B cell (primary cell): ENCODE results near the gene ZC3H12C. TPM values are rescaled to one million over a fixed set of nuclear protein-coding genes. Genes with fewer than 3 reads are reported as not detected.

ENCODE experiments used
- ATAC-seq: fragments of 200-7000 bp; cut with Tn5 transposase; one replicate; pipeline ENCODE4 v1.10.0; 2021; ENCODE audit warnings: low read depth, mild to moderate bottlenecking, moderate number of reproducible peaks, moderate library complexity
- CTCF ChIA-PET: fragments of 350-600 bp; sonication (Branson Sonifier 250); formaldehyde crosslinking; loops from one replicate; lab custom pipeline; 2021; ENCODE audit warnings: antibody characterized with exemption, inconsistent platforms; lab: Charles Lee
- POLR2A ChIA-PET: fragments of 350-600 bp; sonication (Branson Sonifier 250); formaldehyde crosslinking; loops from one replicate; lab custom pipeline; 2021; ENCODE audit warnings: antibody characterized with exemption; lab: Charles Lee
- DNase-seq: peaks from one replicate; pipeline ENCODE4 v3.0.0; 2013
- H2AFZ ChIP-seq: 2 replicates; pipeline ENCODE4 v1.6.1; 2012; ENCODE audit warnings: mild to moderate bottlenecking, low read depth, low read length; ENCODE audit not compliant: insufficient read depth, poor library complexity, severe bottlenecking
- H3K27ac ChIP-seq, 2 donors: 1 replicate in 1 of 2; 2 replicates in 1 of 2; pipeline ENCODE4 v1.5.1; 2012 to 2013; ENCODE audit warnings: low read length in 2 of 2, mild to moderate bottlenecking in 2 of 2, moderate library complexity in 1 of 2
- H3K27me3 ChIP-seq, 4 experiments: fragments of 200-600 bp in 1 of 4; sonication (generic) in 1 of 4; replicated peaks in 1 of 4; 1 replicate in 2 of 4; 2 replicates in 2 of 4; pipeline versions ENCODE4 v1.6.1 to v1.7.0; 2013 to 2016; ENCODE audit warnings: low read length in 3 of 4, mild to moderate bottlenecking in 2 of 4, mixed read lengths in 1 of 4, moderate library complexity in 1 of 4; ENCODE audit not compliant: insufficient read depth in 4 of 4, control insufficient read depth in 3 of 4; ENCODE audit errors: control extremely low read depth in 1 of 4
- H3K36me3 ChIP-seq, 2 experiments: replicated peaks in 1 of 2; 1 replicate in 1 of 2; 2 replicates in 1 of 2; pipeline versions ENCODE4 v1.6.1 to v1.7.1; 2013; ENCODE audit warnings: low read length in 1 of 2; ENCODE audit not compliant: insufficient read depth in 2 of 2, control insufficient read depth in 1 of 2; ENCODE audit errors: control extremely low read depth in 1 of 2, extremely low read depth in 1 of 2
- H3K4me1 ChIP-seq, 2 donors: fragments of 200-600 bp in 1 of 2; sonication (generic) in 1 of 2; 1 replicate in 1 of 2; 2 replicates in 1 of 2; pipeline versions ENCODE4 v1.5.1 to v1.6.1; 2013 to 2017; ENCODE audit warnings: low read length in 2 of 2; ENCODE audit not compliant: control insufficient read depth in 2 of 2, insufficient read depth in 2 of 2
- H3K4me2 ChIP-seq: replicated peaks from 2 replicates; pipeline ENCODE3; 2012; ENCODE audit warnings: mild to moderate bottlenecking, low read depth, low read length; ENCODE audit not compliant: poor library complexity, severe bottlenecking
- H3K4me3 ChIP-seq, 5 experiments: fragments of 200-600 bp in 1 of 5; sonication (generic) in 1 of 5; 1 replicate in 3 of 5; 2 replicates in 2 of 5; pipeline versions ENCODE4 v1.5.1 to v1.7.0; 2011 to 2016; ENCODE audit warnings: low read length in 4 of 5, mild to moderate bottlenecking in 4 of 5, low read depth in 2 of 5, control low read depth in 1 of 5, moderate library complexity in 1 of 5; ENCODE audit not compliant: insufficient read depth in 1 of 5; ENCODE audit errors: control extremely low read depth in 1 of 5, extremely low read depth in 1 of 5
- H3K79me2 ChIP-seq: fragments of 200-600 bp; sonication (generic); one replicate; pipeline ENCODE4 v1.6.0; 2016; ENCODE audit warnings: low read length; ENCODE audit not compliant: control insufficient read depth, insufficient read depth
- H3K9ac ChIP-seq: fragments of 200-600 bp; sonication (generic); 2 replicates; pipeline ENCODE4 v1.6.1; 2017; ENCODE audit warnings: mild to moderate bottlenecking, low read length, moderate library complexity
- H3K9me3 ChIP-seq, 3 donors: one replicate each; pipeline versions ENCODE4 v1.6.1 to v1.7.1; 2013; ENCODE audit warnings: low read length in 2 of 3; ENCODE audit not compliant: control insufficient read depth in 2 of 3, insufficient read depth in 1 of 3; ENCODE audit errors: control extremely low read depth in 1 of 3
- H4K20me1 ChIP-seq: 2 replicates; pipeline ENCODE4 v1.6.0; 2012; ENCODE audit warnings: mild to moderate bottlenecking, low read length; ENCODE audit not compliant: insufficient read depth, control insufficient read depth, poor library complexity, severe bottlenecking
- H3K27ac Mint-ChIP-seq: one replicate; pipeline ENCODE4 v1.8.0; 2021; ENCODE audit warnings: mixed read lengths
- H3K27me3 Mint-ChIP-seq: one replicate; pipeline ENCODE4 v1.8.0; 2021; ENCODE audit warnings: mixed read lengths
- H3K4me1 Mint-ChIP-seq: one replicate; pipeline ENCODE4 v1.8.0; 2021; ENCODE audit warnings: mixed read lengths
- H3K4me3 Mint-ChIP-seq: one replicate; pipeline ENCODE4 v1.8.0; 2021; ENCODE audit warnings: mixed read lengths
- H3K9me3 Mint-ChIP-seq: one replicate; pipeline ENCODE4 v1.8.0; 2022; ENCODE audit warnings: mixed read lengths; ENCODE audit not compliant: insufficient read depth
- EZH2 ChIP-seq: IDR thresholded peaks from 2 replicates; pipeline ENCODE4 v1.6.1; 2012; ENCODE audit warnings: borderline replicate concordance, low read depth, mild to moderate bottlenecking, moderate library complexity, low read length; ENCODE audit not compliant: insufficient read depth, poor library complexity, severe bottlenecking
- WGBS: methylation state at CpG from one replicate; pipeline ENCODE4 v1.1.5; 2013; ENCODE audit warnings: missing lambda C conversion rate; ENCODE audit not compliant: insufficient coverage; 5-methylcytosine and 5-hydroxymethylcytosine counted together
- intact Hi-C: fragments of 100-400 bp; cut with micrococcal nuclease; formaldehyde crosslinking; loops from one replicate; pipeline ENCODE4 v1.10.0; 2022
- polyA plus RNA-seq: library from polyadenylated mRNA; depleted of rRNA; stranded (reverse); fragments of >200 nt; gene quantifications from 2 replicates; pipeline ENCODE4 v1.2.3, GENCODE V29; 2012
- total RNA-seq, 2 donors: library from RNA; stranded (reverse); fragments of 120-200 nt in 1 of 2; gene quantifications; 1 replicate in 1 of 2; 2 replicates in 1 of 2; pipeline versions ENCODE4 v1.2.3 to v1.2.4, GENCODE V29; 2013 to 2022
- TF ChIP-seq, protein P1 (sequence below): fragments of 200-600 bp; IDR thresholded peaks from one replicate; pipeline ENCODE4 v1.8.0; 2022; ENCODE audit warnings: antibody characterized with exemption, mild to moderate bottlenecking

Gene ZC3H12C
- total and polyA plus RNA-seq, 2 donors (not counting 1 experiment from before 2014, with no cell fraction given) = 0.01 to 0.10 TPM

DNA sequence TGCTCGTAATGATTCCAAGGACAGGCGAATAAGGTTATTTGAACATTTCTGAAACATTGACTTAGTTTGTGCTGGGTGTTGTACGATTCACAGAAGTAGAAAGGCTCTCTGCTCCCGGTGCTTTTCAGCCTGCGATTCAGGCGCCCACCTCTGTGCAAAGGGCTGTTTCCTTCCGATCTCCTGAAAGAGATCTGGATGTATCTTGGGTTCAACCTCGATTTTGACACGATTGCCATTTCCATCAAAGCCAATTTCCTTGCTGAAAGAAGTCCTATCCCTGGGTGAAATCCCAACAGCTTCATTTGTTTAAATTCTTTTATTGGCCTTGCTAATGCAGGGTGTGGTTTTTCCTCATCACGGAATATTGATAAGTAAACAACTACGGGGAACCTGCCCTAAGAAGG lies 1.1 kb upstream of the ZC3H12C start:
- CTCF ChIA-PET = no interaction called here
- H3K4me2 ChIP-seq = peak overlapping the region; percentile 87
- Mint-ChIP-seq H3K9me3 (no peaks in the 10 kb centered on the region), H3K4me3 (peak overlapping the region; percentile 90), H3K4me1 (peaks cover 12% of the 10 kb centered on the region), H3K27ac (no peak overlapping the region), H3K27me3 (peaks cover 40% of the 10 kb centered on the region)
- peaks cover 12 to 13% of the 10 kb centered on the region in 2 donors for H3K4me1 ChIP-seq
- no peak overlapping the region for H3K27ac ChIP-seq
- no peaks in the 10 kb centered on the region for H3K79me2 ChIP-seq
- peak overlapping the region; percentile 46 for H2AFZ ChIP-seq
- intact Hi-C loops = no loop called here
- H3K36me3 ChIP-seq = no peaks in the 10 kb centered on the region
- H3K9me3 ChIP-seq = peaks cover 0 to 9% (median 0%) of the 10 kb centered on the region in 3 donors
- H3K9ac ChIP-seq = peak overlapping the region; percentile 13
- no peak for ATAC-seq
- TF ChIP-seq, protein P1, sequence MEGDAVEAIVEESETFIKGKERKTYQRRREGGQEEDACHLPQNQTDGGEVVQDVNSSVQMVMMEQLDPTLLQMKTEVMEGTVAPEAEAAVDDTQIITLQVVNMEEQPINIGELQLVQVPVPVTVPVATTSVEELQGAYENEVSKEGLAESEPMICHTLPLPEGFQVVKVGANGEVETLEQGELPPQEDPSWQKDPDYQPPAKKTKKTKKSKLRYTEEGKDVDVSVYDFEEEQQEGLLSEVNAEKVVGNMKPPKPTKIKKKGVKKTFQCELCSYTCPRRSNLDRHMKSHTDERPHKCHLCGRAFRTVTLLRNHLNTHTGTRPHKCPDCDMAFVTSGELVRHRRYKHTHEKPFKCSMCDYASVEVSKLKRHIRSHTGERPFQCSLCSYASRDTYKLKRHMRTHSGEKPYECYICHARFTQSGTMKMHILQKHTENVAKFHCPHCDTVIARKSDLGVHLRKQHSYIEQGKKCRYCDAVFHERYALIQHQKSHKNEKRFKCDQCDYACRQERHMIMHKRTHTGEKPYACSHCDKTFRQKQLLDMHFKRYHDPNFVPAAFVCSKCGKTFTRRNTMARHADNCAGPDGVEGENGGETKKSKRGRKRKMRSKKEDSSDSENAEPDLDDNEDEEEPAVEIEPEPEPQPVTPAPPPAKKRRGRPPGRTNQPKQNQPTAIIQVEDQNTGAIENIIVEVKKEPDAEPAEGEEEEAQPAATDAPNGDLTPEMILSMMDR = no peak
- no peak for TF ChIP-seq EZH2
- peak overlapping the region in 4 of 5 experiments; percentile 24 to 50 (median 36) for H3K4me3 ChIP-seq
- no peak for DNase-seq
- H3K27me3 ChIP-seq = peaks cover 0 to 59% (median 51%) of the 10 kb centered on the region in 4 experiments
- no peaks in the 10 kb centered on the region for H4K20me1 ChIP-seq
- POLR2A ChIA-PET = no interaction called here
- WGBS = 30% methylated on average over 9 of the region's 11 CpGs

- Mint-ChIP-seq H3K27me3 (peaks cover 48% of the 10 kb centered on the region), H3K4me3 (peak overlapping the region; percentile 80), H3K4me1 (peaks cover 12% of the 10 kb centered on the region), H3K27ac (no peak overlapping the region), H3K9me3 (no peaks in the 10 kb centered on the region)
- Histone ChIP-seq H3K36me3 (no peaks in the 10 kb centered on the region), H3K9ac (peak overlapping the region; percentile 58), H3K27ac (no peak overlapping the region), H3K4me3 (peak overlapping the region; percentile 7 to 63 (median 47)), H4K20me1 (no peaks in the 10 kb centered on the region), H3K27me3 (peaks cover 0 to 57% (median 42%) of the 10 kb centered on the region in 4 experiments), H3K4me2 (peak overlapping the region; percentile 87), H3K4me1 (peaks cover 12 to 13% of the 10 kb centered on the region in 2 donors), H2AFZ (peak overlapping the region; percentile 68), H3K79me2 (no peaks in the 10 kb centered on the region), H3K9me3 (peaks cover 0 to 9% (median 0%) of the 10 kb centered on the region in 3 donors)
- 1% methylated on average over 75 of the region's 80 CpGs for WGBS
- peak; percentile 18 for ATAC-seq
- CTCF ChIA-PET = interaction anchor here (0.5 kb wide), 1 partner anchor 146 kb away, joined by 4 read pairs; no protein-coding TSS in a partner anchor
- DNase-seq = peak; percentile 59
- POLR2A ChIA-PET = no interaction called here
- TF ChIP-seq, protein P1 = no peak
- no peak for TF ChIP-seq EZH2
- intact Hi-C loops = loop anchor here (1.0 kb wide), 1 partner anchor 148 kb away; no protein-coding TSS in a partner anchor
These were observed 460 bp downstream of the ZC3H12C start for GRCh38 chr11:110093407-110094297.
